Activated naive CD4-positive, alpha-beta T cell treated with Interleukin-2 at 50 U/mL for 16 hours (primary cell): Measurements from ENCODE around the gene ORAI2.
"Not testable (repeated sequence)": the region's sequence is repeated elsewhere in the genome, so short reads cannot be mapped to it uniquely, and the experiment has no call there.

Experiments used
- DNase-seq: peaks from one replicate; pipeline ENCODE4 v3.0.0-alpha.2; 2020

The ORAI2 gene

DNA sequence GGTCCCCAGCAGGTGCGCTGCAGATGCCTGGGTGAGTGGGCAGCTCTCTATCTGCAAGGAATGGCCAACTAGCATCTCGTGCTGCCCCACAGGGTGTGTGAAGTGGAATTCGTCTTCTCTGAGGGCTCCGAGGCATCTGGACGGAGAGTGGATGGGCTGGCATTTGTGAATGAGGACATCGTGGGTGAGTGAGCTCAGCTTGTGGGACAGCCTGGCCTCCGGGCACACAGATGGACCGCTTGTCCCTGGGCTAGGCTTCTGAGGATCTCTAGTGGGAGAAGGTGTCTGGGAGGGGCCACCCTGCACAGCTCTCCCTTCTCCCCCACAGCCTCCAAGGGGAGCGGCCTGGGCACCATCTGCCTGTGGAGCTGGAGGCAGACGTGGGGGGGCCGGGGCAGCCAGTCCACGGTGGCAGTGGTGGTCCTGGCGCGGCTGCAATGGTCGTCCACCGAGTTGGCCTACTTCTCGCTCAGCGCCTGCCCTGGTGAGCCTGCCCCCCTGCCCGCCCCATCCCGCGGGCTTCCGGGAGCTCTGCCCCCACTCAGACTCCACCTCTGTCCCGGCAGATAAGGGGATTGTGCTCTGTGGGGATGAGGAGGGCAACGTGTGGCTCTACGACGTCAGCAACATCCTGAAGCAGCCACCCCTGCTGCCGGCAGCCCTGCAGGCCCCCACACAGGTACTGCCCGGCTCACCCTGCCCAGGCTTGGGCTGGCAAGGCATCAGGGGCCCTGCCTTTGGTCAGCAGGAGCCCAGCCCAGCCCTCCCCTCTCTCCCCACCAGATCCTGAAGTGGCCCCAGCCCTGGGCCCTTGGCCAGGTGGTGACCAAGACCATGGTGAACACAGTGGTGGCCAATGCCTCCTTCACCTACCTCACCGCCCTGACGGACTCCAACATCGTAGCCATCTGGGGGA is 39.0 kb downstream of the ORAI2 start:
- no peak for DNase-seq

DNA sequence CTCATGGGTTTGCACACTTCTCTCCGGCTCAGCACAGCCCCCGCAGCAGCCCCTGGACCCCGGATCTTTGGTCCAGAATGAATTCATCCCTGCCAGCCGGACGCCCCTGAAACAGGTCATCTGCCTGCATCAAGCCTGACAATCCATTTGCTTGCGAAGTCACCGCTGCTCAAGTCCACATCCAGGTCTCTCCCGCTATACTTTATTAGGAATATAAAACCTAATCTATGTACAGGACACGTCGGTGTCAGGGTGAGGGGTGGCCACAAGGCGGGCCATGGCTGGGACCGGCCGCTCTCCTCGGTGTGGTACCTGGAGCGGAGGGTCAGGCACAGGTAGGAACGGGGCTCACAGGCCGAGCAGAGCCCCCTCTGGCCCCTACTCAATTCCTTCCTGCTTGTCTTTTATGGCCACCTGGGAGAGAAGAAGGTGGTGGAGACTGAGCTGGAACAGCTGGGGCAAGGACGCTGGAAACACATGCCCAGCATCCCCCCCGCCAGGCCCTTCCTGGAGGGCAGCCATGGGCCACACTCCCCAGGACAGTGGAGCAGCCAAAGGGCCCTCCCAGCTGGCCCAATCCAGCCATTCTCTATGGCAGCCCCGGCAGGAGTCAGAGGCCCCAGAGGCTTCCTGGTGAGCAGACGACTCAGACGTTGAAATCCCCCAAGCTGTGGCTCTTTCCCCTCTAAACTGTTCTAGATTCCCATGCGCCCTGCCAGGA is 40.1 kb downstream of the ORAI2 start:
- DNase-seq, result no peak

DNA sequence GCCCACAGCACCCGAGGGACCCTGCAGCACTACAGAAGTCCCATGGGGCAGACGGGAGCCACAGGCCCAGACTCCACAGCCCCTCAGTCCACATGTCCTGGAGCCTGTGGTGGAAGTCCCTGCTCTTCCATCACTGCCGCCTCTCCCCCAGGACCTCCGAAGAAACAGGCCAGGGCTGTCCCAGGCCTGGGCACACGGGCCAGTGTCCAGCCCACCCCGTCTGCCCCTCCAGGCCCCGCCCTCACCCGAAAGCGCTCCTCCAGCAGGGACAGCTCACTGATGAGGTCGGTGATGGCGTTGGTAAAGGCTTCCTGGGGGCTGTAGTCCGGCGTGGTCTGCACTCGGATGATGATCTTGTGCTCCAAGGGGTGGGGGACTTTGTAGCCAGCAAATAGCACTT is 40.7 kb downstream of the ORAI2 start:
- not testable (repeated sequence) for DNase-seq

DNA sequence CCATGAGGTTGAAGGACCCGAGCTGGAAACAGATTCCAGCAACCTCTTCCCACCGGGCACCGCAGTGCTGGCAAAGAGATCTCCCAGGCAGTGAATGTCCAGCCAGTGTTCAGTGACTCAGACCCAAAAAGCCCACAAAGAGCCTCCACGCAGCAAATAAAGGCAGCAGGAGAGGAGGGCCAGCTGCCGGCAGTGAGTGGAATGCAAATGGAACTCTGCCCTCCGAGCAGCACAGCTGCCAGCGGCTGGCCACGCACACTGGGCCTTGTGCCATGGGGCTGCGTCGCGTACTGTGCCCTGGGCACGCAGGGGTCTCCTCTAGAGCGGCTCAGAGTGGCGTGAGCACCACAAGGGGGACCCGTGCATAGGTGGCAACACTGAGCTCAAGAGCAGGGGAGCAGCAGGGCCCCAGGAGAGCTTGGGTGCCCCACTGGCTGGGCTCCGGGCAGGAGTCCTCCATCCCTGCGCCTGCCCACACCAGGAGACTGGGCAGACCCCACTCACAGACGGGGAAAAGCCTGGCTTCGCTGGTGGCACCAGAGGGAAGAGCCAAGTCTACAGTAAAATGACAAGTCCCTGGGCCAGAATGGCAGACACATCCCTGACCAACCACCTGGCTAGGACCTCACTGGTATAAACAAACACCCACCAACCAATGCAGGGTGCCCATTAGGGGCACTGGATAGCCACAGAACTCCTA is 41.5 kb downstream of the ORAI2 start:
- not testable (repeated sequence) for DNase-seq

DNA sequence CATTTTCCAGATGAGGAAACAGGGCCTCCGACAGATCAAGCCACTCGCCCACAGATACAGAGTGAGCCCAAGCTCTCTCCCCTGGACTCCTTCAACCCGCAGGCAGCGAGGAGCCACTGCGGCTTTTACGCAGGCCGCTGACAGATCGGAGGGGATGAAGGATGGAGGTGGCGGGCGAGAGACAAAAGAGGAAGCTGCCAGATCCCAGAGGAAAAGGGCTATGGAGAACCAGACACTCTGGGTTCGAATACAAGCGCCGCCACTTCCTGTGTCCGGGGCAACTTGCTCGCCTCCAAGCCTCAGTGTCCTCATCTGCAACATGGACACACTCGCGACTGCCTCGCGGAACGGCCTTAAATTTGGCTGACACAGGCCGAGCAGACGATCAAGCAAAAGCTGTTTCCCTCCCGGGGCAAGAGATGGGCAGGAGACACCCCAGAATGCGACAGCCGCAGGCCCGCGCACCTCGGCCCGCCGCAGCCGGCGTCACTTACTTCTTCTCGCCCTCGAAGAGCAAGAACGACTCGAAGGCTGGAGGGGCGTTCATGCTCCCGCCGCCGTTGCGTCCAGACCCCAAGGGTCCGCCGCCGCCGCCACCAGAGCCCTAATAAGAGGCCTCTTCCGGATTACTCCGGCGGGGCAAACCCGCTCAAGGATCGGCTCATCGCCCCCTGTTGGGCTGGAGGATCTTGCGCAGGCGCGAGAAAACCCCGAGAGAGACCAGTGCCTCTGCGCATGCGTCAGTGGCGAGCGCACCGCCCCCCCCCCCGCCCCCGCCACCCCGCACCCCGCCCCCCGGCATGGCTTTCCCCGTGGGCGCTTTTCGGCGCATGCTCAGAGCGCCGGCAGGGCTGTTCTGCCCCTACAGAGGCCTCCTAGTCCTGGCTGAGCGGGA is 45.2 kb downstream of the ORAI2 start, which contains the start of gene POLR2J:
Gene POLR2J (minus strand): TSS at position 609 of the 895 bp plus-strand sequence. CDS start 62 bp downstream, at position 547.
- peak; percentile 90 for DNase-seq

DNA sequence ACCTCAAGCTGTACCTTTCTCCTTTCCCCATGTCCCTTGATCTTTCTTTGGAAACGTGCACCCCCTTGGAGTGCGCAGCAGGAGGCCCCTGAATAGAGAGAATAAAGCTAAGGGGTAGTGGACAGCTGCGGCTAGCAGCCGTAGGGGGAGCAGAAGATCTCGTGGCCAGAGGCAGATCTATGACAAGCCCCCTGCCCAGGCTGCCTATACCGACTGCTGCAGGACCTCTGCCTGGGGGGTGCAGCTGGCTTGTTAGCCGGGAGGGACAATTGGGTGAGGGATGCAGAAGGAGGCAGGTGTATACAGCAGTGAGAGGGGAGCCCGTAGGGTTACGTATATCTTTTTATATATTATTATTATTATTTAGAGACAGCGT is 45.8 kb downstream of the ORAI2 start:
- not testable (repeated sequence) for DNase-seq

DNA sequence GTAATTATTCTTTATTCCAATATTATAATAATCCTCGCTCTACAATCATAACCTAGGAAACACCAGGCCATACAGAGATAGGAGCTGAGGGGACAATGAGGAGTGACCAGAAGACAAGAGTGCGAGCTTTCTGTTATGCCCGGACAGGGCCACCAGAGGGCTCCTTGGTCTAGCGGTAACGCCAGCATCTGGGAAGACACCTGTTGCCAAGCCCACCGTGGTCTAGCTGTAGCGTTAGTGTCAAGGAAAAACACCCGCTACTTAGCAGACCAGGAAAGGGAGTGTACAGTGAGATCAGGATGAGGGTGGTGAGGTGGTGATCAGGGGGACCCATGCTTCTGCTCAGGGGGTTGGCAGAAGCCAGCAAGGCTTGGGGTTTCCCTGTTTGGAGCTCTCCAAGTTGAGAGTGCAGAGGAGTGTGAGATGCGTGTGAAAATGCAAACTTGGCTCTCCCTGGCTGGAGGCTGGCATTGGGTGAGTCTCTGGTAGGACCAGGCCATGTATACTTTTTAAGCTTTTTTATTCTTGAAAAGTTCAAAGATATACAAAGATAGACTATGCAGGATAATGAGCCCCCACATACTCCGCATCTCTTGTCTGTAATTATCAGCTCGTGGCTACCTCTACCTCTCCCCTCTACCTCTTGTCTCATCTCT is 46.7 kb downstream of the ORAI2 start:
- DNase-seq, result peak; percentile 34

DNA sequence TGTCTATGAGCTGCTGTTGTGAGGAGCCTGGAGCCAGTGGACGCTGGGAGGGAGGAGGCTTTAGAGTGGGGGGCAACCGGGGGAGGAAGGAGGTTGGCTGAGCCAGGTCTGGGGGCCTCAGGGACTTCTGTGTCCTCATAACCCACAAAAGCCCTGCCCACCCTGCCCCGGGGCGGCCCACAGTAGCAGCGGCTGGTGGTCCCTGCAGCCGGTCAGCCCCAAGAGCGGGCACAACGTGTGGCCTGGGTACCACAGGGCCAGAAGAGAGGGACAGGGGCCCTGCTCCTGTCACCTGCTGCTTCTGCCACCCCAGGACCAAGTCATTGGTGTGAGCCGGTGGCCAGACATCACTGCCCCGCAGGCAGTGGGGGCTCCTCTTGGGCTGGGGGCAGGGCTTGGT is 48.6 kb downstream of the ORAI2 start:
- DNase-seq, result not testable (repeated sequence)

DNA sequence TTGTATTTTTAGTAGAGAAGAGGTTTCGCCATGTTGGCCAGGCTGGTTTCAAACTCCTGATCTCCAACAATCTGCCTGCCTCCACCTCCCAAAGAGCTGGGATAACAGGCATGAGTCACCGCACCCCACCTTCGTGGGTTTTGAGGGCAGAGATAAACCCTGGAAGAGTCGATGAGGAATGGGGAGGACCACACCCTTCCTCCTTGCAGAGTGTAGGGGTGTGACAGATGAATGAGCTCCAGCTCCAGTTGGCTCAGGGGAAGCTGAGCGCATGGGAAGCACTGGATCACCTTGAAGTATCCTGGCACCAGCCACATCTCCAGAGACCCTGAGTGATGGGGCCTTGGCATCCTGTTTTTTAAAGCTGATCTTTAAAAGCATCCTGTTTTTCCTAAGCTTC is 50.9 kb downstream of the ORAI2 start:
- not testable (repeated sequence) for DNase-seq

DNA sequence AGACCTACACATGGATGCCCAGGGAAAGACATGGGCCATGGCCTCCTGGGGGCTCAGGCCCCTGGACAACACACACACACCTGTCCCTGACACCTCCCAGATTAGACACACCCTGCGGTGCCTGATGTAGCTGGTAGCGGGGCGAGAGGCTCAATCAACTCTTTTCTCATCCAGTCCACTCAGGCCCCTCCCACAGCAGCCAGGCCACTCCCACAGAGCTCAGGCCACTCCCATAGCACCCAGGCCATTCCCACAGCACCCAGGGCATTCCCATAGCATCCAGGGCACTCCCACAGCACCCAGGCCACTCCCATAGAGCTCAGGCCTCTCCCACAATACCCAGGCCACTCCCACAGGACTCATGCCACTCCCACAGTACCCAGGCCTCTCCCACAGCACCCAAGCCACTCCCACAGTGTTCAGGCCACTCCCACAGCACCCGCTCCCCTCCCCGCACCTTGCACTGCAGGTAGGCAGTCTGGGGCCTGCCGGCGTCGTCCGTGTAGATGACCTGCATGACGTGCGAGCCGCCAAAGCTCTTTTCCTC is 57.2 kb downstream of the ORAI2 start:
- DNase-seq, result peak; percentile 69

DNA sequence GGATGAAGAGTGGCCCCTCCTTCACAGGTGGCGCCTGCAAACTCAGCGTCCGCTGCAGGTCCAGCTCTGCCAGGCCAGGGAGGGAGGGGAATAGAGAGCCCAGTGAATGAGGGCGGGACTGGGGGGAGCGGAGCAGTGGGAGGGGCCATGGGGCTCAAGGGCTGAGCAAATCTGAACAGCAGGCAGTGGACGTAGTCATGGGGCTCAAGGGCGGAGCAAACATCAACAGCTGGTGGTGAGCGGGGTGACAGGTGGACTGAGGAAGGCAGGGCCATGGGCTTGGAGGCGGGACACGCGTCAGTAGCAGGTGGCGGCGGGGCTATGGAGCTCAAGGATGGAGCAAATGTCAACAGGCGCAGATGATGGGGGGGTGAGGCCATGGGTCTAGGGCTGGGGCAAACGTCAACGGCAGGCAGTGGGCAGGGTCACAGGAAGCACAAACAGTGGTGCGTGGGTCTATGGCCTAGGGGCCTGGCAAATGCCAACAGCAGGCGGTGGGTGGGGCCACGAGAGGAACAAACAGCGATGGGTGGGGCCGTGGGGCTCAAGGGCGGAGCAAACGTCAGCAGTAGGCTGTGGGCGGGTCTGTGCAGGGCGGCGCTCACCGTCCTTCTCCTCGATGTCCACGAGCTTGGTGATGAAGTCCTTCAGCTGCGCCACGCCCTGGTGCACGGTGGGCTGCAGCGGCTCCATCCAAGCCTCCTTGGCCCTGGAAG is 60.0 kb downstream of the ORAI2 start:
- not testable (repeated sequence) for DNase-seq

DNA sequence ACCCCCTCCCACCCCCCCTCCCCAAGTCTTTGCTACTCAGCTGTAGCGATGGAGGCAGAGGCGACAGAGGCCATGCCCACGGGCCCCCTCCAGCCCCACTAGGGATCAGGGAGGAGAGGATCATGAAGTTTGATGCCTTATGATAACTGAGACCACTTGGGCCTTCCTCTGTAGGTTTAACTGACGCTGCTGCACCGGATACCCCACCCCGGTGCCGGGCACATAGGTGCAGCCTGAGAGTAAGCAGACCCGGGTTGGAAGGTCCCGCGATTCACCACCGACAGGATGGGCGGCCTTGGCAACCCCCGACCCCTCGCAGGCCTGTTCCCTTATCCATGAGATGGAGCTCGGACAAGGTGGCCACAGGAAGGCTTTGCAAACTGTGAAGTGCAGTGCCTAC is 60.7 kb downstream of the ORAI2 start:
- DNase-seq, result peak; percentile 15

DNA sequence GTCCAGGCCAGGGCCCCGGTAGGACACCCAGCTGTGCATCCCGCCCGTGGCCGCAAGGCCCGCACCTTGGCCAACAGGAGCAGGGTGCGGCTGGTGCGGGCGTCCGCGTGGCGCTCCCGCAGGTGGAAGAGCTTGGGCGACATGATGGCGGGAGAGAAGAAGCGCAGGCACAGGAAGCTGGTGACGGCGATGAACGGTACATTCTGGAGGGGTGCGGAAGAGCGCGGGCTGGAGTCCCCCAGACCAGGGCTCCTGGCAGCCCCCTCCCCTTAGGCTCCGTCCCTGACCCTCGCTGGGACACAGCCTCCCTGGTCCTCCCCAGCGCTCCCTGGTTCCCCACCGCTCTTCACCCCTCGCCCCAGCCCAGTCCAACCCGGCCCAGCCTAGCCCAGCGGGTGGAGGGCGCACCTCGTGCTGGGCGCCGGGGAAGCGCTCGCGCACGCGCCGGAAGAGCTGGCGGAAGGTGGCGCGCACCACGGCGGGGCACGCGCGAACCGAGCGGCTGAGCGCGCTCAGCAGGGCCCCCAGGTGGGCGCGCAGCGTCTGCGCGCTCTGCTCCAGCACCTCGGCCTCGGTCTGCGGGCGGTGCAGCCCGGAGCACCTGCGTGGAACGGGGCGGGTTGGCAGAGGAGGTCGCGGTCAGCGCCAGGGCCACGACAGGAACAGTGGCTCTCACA is 61.2 kb downstream of the ORAI2 start:
- not testable (repeated sequence) for DNase-seq

DNA sequence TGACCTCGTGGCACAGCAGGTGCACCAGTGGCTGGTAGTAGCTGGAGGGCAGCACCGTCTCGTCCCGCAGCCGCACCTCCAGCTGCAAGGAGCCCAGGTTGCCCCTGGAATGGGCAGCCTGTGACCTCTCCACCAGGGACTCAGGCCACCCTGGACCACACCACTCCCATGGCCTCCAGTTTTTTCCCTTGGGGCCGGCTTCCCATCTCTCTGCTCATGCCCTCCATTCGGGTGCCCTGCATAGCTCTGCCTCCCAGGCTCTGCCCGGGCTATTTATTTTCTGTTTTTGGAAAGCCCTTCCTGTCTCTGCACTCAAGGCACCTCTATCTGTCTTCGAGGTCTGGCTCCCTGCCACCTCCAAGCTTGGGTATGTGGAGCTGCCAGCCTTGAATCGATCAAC is 63.5 kb downstream of the ORAI2 start:
- DNase-seq, result not testable (repeated sequence)

DNA sequence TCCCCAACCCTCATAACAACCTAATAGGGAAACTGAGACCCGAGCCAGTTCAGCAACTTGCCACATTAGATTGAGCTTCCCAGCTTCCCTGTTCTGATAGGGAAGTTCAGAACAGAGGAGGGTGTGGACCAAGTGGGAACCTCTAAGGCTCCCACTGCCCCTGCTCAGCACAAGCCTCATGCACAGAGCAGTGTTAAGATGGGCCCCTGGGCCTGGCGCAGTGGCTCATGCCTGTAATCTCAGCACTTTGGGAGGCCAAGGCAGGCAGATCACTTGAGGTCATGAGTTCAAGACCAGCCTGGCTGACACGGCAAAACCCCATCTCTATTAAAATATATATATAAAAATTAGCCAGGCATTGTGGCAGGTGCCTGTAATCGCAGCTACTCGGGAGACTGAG is 63.9 kb downstream of the ORAI2 start:
- not testable (repeated sequence) for DNase-seq

DNA sequence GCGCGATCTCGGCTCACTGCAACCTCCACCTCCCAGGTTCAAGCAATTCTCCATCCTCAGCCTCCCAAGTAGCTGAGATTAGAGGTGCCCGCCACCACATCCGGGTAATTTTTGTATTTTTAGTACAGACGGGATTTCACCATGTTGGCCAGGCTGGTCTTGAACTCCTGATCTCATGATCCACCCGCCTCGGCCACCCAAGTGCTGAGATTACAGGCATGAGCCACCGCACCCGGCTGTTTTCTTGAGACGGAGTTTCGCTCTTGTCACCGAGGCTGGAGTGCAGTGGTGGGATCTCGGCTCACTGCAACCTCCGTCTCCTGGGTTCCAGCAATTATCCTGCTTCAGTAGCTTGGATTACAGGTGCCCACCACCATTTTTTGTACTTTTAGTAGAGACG is 64.9 kb downstream of the ORAI2 start:
- DNase-seq, result not testable (repeated sequence)

DNA sequence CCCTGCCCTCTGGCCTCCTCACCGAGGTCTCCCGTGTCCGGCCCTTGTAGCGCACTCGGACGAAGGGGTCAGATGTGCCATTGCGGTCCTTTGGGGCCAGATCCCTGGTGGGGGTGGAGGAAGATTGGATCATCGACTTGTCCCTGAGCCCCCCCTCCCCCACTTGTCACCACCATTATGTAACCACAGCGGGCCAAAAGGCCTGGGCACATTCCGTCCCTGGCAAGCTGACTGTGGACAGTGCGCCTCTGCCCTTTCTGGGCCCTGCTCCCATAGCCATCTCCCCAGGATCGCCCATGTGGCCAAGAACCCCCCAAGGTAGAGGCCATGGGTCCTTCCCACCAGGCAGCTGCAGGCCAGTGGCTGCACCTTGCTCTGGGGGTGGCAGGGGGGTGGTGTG is 69.8 kb downstream of the ORAI2 start:
- not testable (repeated sequence) for DNase-seq

DNA sequence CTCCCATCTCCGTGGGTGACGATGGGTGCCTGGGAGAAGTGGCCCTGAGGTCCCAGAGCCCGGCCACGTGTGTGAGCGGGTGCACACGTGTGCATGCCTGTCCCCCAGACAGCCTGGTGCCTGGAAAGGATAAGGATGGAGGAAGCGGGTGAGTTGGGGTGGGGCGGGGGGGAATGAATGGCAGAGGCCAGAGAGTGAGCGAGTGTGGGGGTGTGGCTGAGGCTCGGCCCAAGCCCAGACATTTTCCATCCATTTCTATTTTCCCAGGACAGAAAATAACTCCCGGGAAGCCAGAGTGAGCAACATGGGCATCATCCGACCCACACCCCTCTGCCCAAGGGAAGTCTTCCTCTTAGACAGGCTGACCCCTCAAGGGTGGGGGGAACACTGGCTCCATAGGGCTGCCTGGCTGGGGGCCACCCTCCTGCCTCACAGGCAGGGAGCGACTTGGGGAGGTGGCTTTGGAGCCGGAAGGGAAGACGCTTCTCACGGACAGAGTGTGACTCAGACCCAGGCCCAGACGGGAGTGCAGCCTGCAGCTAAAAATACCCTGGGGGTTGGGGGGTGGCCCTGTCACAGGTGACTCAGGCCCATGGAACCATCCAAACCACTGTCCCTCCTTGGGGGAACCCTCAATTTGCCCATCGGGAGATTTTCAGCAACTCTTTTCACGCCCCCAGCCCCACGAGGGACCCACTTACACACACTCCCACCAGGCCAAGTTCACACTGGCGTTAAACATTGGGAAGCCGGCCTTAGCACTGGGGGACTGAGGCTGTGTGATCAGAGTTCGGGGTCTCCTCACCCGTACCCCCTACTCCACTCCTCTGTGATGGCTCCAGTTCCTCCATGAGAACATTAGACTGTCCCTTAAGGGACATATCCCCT is 72.2 kb downstream of the ORAI2 start:
- not testable (repeated sequence) for DNase-seq
